Activated CD4-positive, alpha-beta T cell treated with anti-CD3 and anti-CD28 coated beads, Interleukin-2, amount 10 ng/mL, durations not matched to agents 24 days and 14 days (primary cell): Measurements from ENCODE around the gene MARF1. TPM values are rescaled to one million over a fixed set of nuclear protein-coding genes. Genes with fewer than 3 reads are reported as not detected.
"Not testable (repeated sequence)": the region's sequence is repeated elsewhere in the genome, so short reads cannot be mapped to it uniquely, and the experiment has no call there.

Experiments
- DNase-seq: peaks from one replicate; pipeline ENCODE4 v3.0.0; 2022
- H3K27ac Mint-ChIP-seq: one replicate; pipeline ENCODE4 v1.8.0; 2022; ENCODE audit warnings: mild to moderate bottlenecking, mixed read lengths
- H3K27me3 Mint-ChIP-seq: one replicate; pipeline ENCODE4 v1.8.0; 2022; ENCODE audit warnings: mixed read lengths
- H3K36me3 Mint-ChIP-seq: one replicate; pipeline ENCODE4 v1.8.0; 2022; ENCODE audit warnings: low read depth, mild to moderate bottlenecking, mixed read lengths
- H3K4me1 Mint-ChIP-seq: one replicate; pipeline ENCODE4 v1.8.0; 2021; ENCODE audit warnings: mixed read lengths
- H3K4me3 Mint-ChIP-seq: one replicate; pipeline ENCODE4 v1.8.0; 2022; ENCODE audit warnings: mild to moderate bottlenecking, moderate library complexity, mixed read lengths
- H3K9me3 Mint-ChIP-seq: one replicate; pipeline ENCODE4 v1.8.0; 2021; ENCODE audit warnings: mixed read lengths
- intact Hi-C: fragments of 100-400 bp; cut with micrococcal nuclease; formaldehyde crosslinking; loops from one replicate; pipeline ENCODE4 v1.15.1; 2023
- total RNA-seq: library from RNA; stranded (reverse); gene quantifications from 2 replicates; pipeline ENCODE4 v1.2.3, GENCODE V29; 2022

The MARF1 gene
- total RNA-seq, 1 donor from 2014 or later = 55.6 TPM

- H3K27me3 Mint-ChIP-seq = no peaks in the 10 kb centered on the region
- H3K27ac Mint-ChIP-seq = no peak overlapping the region
- no peak overlapping the region for H3K4me3 Mint-ChIP-seq
- no peaks in the 10 kb centered on the region for H3K9me3 Mint-ChIP-seq
- H3K4me1 Mint-ChIP-seq = peaks cover 11% of the 10 kb centered on the region
- intact Hi-C loops = no loop called here
- no peak for DNase-seq
- H3K36me3 Mint-ChIP-seq = peaks cover 74% of the 10 kb centered on the region
Observed at GRCh38 chr16:15607700-15608396, 35.1 kb downstream of the MARF1 start.

GRCh38 chr16:15607221-15607699, 35.7 kb downstream of the MARF1 start:
- H3K9me3 Mint-ChIP-seq, H3K4me3 Mint-ChIP-seq, intact Hi-C loops, H3K27me3 Mint-ChIP-seq, DNase-seq: not testable (repeated sequence)
- Mint-ChIP-seq H3K4me1 (peaks cover 11% of the 10 kb centered on the region), H3K36me3 (peaks cover 73% of the 10 kb centered on the region), H3K27ac (peak overlapping the region; percentile 3)

GRCh38 chr16:15606518-15607220, 36.3 kb downstream of the MARF1 start:
- Mint-ChIP-seq H3K4me3 (no peak overlapping the region), H3K36me3 (peaks cover 76% of the 10 kb centered on the region)
- intact Hi-C loops = no loop called here

GRCh38 chr16:15605839-15606517, 37.0 kb downstream of the MARF1 start:
- Mint-ChIP-seq H3K27ac (peak overlapping the region; percentile 3), H3K36me3 (peaks cover 81% of the 10 kb centered on the region), H3K4me1 (peaks cover 11% of the 10 kb centered on the region), H3K27me3 (no peaks in the 10 kb centered on the region), H3K4me3 (no peak overlapping the region), H3K9me3 (no peaks in the 10 kb centered on the region)
- no peak for DNase-seq
- intact Hi-C loops = no loop called here

More at GRCh38 chr16:15606518-15607220, 36.3 kb downstream of the MARF1 start:
- H3K9me3 Mint-ChIP-seq = no peaks in the 10 kb centered on the region
- DNase-seq = no peak
- H3K4me1 Mint-ChIP-seq = peaks cover 11% of the 10 kb centered on the region
- no peaks in the 10 kb centered on the region for H3K27me3 Mint-ChIP-seq
- peak overlapping the region; percentile 3 for H3K27ac Mint-ChIP-seq

- Mint-ChIP-seq H3K4me3 (no peak overlapping the region), H3K4me1 (peaks cover 5% of the 10 kb centered on the region), H3K27ac (peak overlapping the region; percentile 12), H3K9me3 (no peaks in the 10 kb centered on the region), H3K27me3 (no peaks in the 10 kb centered on the region), H3K36me3 (peaks cover 80% of the 10 kb centered on the region)
- DNase-seq = no peak
- intact Hi-C loops = no loop called here
Observed at GRCh38 chr16:15604460-15605440, 38.2 kb downstream of the MARF1 start.

GRCh38 chr16:15602285-15603044, 40.5 kb downstream of the MARF1 start:
- H3K27ac Mint-ChIP-seq = peak overlapping the region; percentile 31
- no peaks in the 10 kb centered on the region for H3K9me3 Mint-ChIP-seq
- peaks cover 15% of the 10 kb centered on the region for H3K4me1 Mint-ChIP-seq
- no peaks in the 10 kb centered on the region for H3K27me3 Mint-ChIP-seq
- H3K36me3 Mint-ChIP-seq = peaks cover 79% of the 10 kb centered on the region
- no peak for DNase-seq
- no peak overlapping the region for H3K4me3 Mint-ChIP-seq
- intact Hi-C loops = no loop called here

- H3K4me3 Mint-ChIP-seq = no peak overlapping the region
- H3K9me3 Mint-ChIP-seq = no peaks in the 10 kb centered on the region
- H3K36me3 Mint-ChIP-seq = peaks cover 78% of the 10 kb centered on the region
- DNase-seq = no peak
- H3K27me3 Mint-ChIP-seq = no peaks in the 10 kb centered on the region
- peak overlapping the region; percentile 40 for H3K27ac Mint-ChIP-seq
- intact Hi-C loops = no loop called here
- peaks cover 13% of the 10 kb centered on the region for H3K4me1 Mint-ChIP-seq
Observed at GRCh38 chr16:15601212-15601879, 41.6 kb downstream of the MARF1 start.

GRCh38 chr16:15599303-15600070, 43.5 kb downstream of the MARF1 start:
- H3K4me3 Mint-ChIP-seq = no peak overlapping the region
- H3K4me1 Mint-ChIP-seq = peaks cover 17% of the 10 kb centered on the region
- peak overlapping the region; percentile 35 for H3K27ac Mint-ChIP-seq

GRCh38 chr16:15598648-15599190, 44.2 kb downstream of the MARF1 start:
- no peak for DNase-seq
- H3K27ac Mint-ChIP-seq = peak overlapping the region; percentile 95
- H3K27me3 Mint-ChIP-seq = no peaks in the 10 kb centered on the region
- peak overlapping the region; percentile 36 for H3K4me3 Mint-ChIP-seq
- H3K4me1 Mint-ChIP-seq = peaks cover 21% of the 10 kb centered on the region
- H3K9me3 Mint-ChIP-seq = no peaks in the 10 kb centered on the region
- intact Hi-C loops = no loop called here
- peaks cover 83% of the 10 kb centered on the region for H3K36me3 Mint-ChIP-seq

More at GRCh38 chr16:15599303-15600070, 43.5 kb downstream of the MARF1 start:
- Mint-ChIP-seq H3K27me3 (no peaks in the 10 kb centered on the region), H3K36me3 (peaks cover 80% of the 10 kb centered on the region), H3K9me3 (no peaks in the 10 kb centered on the region)
- intact Hi-C loops = no loop called here
- DNase-seq = no peak

GRCh38 chr16:15597822-15598647, 44.9 kb downstream of the MARF1 start:
- Mint-ChIP-seq H3K9me3 (no peaks in the 10 kb centered on the region), H3K27me3 (no peaks in the 10 kb centered on the region), H3K36me3 (peaks cover 82% of the 10 kb centered on the region), H3K4me3 (no peak overlapping the region), H3K4me1 (peaks cover 23% of the 10 kb centered on the region), H3K27ac (peak overlapping the region; percentile 74)
- no peak for DNase-seq
- intact Hi-C loops = no loop called here

GRCh38 chr16:15597135-15597534, 45.8 kb downstream of the MARF1 start:
- no peaks in the 10 kb centered on the region for H3K27me3 Mint-ChIP-seq
- H3K4me3 Mint-ChIP-seq = no peak overlapping the region
- DNase-seq = no peak
- peaks cover 31% of the 10 kb centered on the region for H3K4me1 Mint-ChIP-seq
- intact Hi-C loops = no loop called here
- peaks cover 76% of the 10 kb centered on the region for H3K36me3 Mint-ChIP-seq
- H3K27ac Mint-ChIP-seq = peak overlapping the region; percentile 74
- no peaks in the 10 kb centered on the region for H3K9me3 Mint-ChIP-seq
